B cell (primary cell): ENCODE results near the gene COPS3.

ENCODE experiments used
- EZH2 ChIP-seq: IDR thresholded peaks from 2 replicates; pipeline ENCODE4 v1.6.1; 2012; ENCODE audit warnings: borderline replicate concordance, low read depth, mild to moderate bottlenecking, moderate library complexity, low read length; ENCODE audit not compliant: insufficient read depth, poor library complexity, severe bottlenecking
- TF ChIP-seq, protein P1 (sequence below): fragments of 200-600 bp; IDR thresholded peaks from one replicate; pipeline ENCODE4 v1.8.0; 2022; ENCODE audit warnings: antibody characterized with exemption, mild to moderate bottlenecking

DNA sequence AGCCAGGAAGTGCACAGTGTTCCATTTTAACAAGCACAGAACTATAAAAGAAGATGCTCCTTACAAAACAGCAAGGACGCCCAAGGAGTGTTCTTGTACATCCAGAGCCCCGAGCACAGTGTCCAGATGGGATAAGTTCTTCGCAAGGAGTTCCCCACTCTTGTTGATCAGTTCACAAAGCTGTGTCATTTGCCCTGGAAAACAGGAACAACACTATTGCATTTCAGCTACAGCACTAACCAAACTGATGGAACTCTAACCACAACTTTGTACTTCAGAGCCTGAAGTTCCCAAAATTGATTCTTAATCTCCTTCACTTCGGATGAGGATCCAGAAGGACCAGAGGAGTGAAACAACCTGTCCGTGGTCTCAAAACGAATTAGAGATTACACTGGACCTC lies 5.1 kb downstream of the COPS3 start:
- TF ChIP-seq, protein P1, sequence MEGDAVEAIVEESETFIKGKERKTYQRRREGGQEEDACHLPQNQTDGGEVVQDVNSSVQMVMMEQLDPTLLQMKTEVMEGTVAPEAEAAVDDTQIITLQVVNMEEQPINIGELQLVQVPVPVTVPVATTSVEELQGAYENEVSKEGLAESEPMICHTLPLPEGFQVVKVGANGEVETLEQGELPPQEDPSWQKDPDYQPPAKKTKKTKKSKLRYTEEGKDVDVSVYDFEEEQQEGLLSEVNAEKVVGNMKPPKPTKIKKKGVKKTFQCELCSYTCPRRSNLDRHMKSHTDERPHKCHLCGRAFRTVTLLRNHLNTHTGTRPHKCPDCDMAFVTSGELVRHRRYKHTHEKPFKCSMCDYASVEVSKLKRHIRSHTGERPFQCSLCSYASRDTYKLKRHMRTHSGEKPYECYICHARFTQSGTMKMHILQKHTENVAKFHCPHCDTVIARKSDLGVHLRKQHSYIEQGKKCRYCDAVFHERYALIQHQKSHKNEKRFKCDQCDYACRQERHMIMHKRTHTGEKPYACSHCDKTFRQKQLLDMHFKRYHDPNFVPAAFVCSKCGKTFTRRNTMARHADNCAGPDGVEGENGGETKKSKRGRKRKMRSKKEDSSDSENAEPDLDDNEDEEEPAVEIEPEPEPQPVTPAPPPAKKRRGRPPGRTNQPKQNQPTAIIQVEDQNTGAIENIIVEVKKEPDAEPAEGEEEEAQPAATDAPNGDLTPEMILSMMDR: no peak
- no peak for TF ChIP-seq EZH2
